HepG2 (cell line): ENCODE measurements around the gene RRP8.

ENCODE experiments used
- CEBPB ChIP-seq: IDR thresholded peaks from 2 replicates; pipeline ENCODE4 v1.6.1; 2011; ENCODE audit warnings: low read depth, low read length, improper control_type of control experiment, borderline replicate concordance
- KAT7 ChIP-seq: IDR thresholded peaks from 2 replicates; pipeline ENCODE4 v1.6.1; 2018; ENCODE audit warnings: borderline replicate concordance, missing compliant biosample characterization
- POLR2A ChIP-seq, 2 experiments: IDR thresholded peaks; 2 replicates each; pipeline ENCODE4 v1.6.1; 2011; ENCODE audit warnings: low read depth in 2 of 2, low read length in 2 of 2, mild to moderate bottlenecking in 1 of 2, moderate library complexity in 1 of 2; ENCODE audit not compliant: insufficient read depth in 1 of 2
- POLR2AphosphoS5 ChIP-seq: IDR thresholded peaks from 2 replicates; pipeline ENCODE4 v1.6.1; 2012; ENCODE audit warnings: low read depth, low read length
- REST ChIP-seq, 2 experiments: IDR thresholded peaks; 2 replicates each; pipeline ENCODE4 v1.6.1; 2011 to 2012; ENCODE audit warnings: low read length in 2 of 2, borderline replicate concordance in 1 of 2, low read depth in 1 of 2, mild to moderate bottlenecking in 1 of 2, moderate library complexity in 1 of 2
- ZIK1 ChIP-seq: sonication (generic); formaldehyde crosslinking; IDR thresholded peaks from 2 replicates; pipeline ENCODE4 v1.5.0; 2020; ENCODE audit warnings: mild to moderate bottlenecking, low read depth, missing genetic modification reagents, borderline replicate concordance
- ZNF646 ChIP-seq: sonication (generic); formaldehyde crosslinking; IDR thresholded peaks from 2 replicates; pipeline ENCODE4 v1.9.0; 2021; ENCODE audit warnings: mild to moderate bottlenecking, missing genetic modification reagents

GRCh38 chr11:6578134-6578533 is 25.3 kb downstream of the RRP8 start:
- no peak for TF ChIP-seq POLR2AphosphoS5
- TF ChIP-seq KAT7 (CRISPR knock-in tag) = no peak
- no peak for TF ChIP-seq REST (IDR thresholded peaks at IDR 0.05; ENCODE audit: borderline replicate concordance in 1 of 2, low read depth in 1 of 2, low read length in 2 of 2)
- TF ChIP-seq ZNF646 = no peak
- TF ChIP-seq ZIK1 (CRISPR knock-in tag) = no peak
- TF ChIP-seq CEBPB = no peak
- TF ChIP-seq POLR2A (IDR thresholded peaks at IDR 0.05; ENCODE audit: insufficient read depth in 1 of 2, low read depth in 2 of 2, low read length in 2 of 2) = no peak
